ENCODE results near the gene NKG7.

Gene NKG7

DNA sequence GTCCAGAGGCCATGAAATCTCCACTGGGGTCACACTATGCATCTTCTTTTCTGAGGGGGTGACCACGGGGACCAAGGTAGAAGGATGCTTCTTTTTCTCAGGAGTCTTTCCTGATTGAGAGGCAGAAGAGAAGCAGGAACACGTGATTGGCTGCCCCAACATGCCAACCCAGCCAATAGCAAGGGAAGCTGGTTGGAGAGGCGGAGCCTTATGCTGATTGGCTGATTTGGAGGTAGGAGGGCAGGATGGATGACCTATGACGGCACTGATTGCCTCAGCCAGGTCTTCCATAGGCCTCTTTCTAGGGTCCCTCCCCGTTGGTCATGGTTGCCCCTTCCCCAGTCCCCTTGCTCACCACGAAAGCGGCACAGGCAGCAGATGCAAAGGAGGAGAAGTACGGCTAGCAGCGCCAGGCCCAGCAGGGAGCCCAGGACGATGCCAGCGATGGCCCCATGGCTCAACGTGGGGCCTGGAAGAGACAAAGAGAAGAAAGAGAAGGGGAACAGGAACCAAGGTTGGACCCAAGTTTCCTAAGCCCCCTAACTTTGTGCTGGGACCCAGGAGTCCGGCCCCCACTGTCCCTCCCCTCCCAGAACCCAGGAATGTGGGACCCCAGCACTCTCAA is 38.5 kb downstream of the NKG7 start:
- DNase-seq: peak; percentile 69

DNA sequence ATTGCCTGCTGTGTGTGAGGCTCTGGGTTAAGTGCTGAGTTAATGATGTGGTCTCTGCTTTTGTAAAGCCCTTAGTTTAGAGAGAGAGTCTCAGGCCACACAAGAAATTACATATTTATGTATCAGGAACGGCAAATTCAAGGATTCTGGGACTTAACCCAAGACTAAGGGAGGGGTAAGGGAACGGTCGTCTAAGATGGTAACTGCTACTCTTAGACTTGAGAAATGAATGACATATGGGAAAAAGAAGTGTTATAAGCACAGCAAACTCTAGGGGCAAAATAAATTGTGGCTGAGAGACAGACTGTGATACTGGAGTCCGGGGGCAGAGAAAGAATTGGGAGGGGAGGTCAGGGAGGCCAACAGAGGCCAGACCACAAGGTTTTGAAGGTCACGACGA is 40.7 kb downstream of the NKG7 start:
- DNase-seq: no peak

DNA sequence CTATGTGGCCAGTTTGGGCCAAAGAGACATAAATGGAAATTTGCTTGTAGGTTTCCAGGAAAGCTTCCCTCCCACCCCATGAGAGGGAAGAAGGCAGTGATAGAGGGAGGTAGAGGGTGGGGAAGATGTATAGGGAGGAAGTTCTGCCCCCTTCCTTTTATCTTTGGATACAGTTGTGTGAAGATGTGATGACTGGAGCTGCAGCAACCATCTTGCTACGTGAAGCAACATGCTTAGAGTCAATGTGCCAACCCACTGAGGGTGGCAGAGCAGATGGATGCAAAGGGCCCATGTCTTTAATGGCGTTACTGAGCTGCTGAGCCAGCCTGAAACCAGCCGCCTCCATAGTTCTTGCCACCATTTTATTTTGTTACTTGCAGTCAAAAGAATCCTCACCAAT is 41.3 kb downstream of the NKG7 start:
- DNase-seq: no peak

DNA sequence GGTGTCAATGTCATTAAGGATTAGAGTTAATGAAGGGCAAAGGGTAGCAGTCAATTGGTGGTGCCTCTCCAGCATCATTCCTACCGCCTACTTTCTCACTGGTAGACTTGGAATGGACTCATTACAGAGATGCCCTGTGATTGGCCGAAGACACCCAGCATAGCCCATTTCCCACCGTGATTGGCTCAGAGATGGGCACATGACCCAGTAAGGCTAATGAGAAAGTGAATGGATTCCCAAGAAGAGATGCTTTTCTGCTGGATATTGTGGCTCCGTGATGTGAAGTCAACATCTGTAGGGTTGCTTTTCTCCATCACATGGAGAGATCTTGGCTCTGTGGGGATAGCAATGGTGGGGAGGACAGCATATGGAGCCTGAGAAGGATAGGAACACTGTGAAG is 42.1 kb downstream of the NKG7 start:
- DNase-seq: no peak

DNA sequence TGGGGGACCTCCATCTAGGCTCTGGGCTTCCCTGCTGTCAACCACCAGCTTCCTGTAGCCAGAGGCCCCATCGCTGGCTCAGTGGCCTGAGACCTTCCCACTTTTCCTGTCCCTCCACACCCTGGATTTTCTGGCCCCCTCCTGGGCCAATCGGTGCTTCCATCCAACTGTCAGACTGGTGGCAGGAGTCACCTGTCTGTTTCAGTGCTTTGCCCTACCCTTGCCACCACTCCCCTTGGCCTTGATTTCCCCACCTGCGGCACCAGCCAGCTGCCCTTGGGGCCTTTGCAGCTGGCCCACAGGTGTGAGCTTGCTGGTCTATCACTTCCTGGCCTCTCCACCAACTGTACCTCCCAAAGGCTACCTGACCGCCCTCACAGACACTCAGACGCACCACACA is 43.0 kb downstream of the NKG7 start:
- no peak for DNase-seq

DNA sequence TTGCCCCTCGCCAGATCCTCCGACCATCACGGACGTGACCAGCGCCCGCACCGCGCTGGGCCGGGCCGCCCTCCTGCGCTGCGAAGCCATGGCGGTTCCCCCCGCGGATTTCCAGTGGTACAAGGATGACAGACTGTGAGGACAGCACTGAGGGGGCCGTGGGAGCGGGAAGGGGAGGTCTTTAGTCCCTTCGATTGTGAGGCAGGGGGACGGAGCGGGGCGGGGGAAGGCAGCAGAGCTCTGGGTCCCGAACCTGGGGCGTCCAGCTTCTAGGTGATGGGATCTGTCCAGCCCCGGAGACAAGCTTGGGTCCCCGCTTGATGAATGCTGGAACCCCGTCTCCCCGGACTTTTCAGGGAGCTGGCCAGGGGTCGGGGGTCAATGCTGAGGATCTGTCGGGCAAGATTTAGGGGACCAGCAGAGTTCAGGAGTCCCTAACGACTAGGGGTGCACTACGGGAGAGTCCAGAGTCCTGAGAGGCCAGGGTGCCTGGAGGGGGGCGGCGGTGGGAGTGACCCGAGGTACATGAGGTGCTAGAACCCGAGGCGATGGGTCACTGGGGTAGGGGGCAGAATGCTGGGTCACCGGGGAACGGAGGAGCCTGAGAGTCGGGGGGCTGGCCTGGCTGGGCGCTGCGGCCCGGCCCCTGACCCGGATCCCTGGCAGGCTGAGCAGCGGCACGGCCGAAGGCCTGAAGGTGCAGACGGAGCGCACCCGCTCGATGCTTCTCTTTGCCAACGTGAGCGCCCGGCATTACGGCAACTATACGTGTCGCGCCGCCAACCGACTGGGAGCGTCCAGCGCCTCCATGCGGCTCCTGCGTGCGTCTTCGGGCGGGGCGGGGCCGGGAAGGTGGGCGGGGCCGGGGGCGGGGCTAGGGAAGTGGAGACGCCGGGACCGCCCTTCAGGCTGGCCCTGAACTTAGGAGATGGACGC is 45.1 kb downstream of the NKG7 start:
- DNase-seq: no peak

DNA sequence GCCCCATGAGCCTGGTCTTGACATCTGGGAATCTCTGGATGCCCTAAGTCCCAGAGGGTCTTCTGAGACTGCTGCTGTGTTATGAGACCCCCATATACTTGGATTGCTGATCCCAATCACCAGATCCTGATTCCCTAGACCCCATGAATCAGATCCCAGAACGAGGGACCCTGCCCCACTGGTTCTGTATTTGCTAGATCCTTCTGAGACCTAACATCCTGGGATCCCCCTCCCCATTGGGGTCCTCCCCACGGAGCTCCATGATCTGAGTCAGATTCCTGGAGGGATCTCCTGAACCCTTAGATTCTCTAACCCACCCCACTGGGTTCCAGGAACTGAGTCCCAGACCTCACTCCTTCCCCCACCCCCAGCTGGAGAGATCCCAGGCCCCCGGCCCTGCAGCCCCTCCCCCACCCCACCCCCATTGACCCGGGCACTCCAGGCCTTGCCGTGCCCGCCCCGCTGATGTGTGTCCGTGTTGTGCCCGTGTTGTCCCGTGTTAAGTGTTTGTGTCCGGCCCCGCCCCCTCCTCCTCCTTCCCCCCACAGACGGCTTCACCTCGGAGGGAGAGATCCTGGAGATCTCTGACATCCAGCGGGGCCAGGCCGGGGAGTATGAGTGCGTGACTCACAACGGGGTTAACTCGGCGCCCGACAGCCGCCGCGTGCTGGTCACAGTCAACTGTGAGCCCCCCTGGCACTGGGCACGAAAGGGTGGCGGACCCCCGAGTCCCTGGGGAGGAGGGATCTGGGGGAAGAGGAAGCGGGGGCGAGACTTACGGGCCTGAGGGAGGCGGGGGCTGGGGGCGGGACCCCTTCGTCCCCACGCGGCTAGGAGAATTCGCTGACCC is 46.0 kb downstream of the NKG7 start:
- DNase-seq: no peak

DNA sequence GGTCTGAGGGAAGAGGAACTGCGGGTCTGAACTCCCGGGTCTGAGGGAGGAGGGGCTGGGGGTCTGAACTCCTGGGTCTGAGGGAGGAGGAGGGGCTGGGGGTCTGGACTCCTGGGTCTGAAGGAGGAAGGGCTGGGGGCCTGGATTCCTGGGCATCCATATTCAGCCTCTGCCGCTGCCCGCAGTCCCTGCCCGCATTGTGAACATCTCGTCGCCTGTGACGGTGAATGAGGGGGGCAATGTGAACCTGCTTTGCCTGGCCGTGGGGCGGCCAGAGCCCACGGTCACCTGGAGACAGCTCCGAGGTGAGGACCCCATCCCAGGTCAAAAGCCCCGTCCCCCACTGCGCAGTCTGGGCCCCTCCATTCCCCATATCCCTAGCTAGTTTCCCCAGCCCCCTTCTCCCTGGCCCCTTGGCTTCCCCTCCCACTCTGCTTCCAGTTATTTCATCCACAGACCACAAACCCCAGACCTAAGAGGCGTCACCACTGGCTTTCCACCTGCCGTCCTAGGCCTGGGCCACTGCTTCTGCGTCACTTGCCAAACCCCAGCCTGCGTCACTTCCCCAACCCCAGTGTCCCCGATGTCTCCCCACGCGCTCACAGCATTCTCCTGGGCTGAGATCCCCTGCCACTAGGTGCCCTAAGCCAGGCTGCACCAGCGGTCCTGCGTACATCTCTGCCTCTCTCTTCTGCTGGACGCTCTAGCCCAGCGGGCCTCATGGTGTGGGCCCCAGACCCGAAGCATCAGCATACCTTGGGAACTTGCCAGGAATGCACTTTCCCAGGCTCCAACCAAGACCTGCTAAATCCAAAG is 47.1 kb downstream of the NKG7 start:
- no peak for DNase-seq

DNA sequence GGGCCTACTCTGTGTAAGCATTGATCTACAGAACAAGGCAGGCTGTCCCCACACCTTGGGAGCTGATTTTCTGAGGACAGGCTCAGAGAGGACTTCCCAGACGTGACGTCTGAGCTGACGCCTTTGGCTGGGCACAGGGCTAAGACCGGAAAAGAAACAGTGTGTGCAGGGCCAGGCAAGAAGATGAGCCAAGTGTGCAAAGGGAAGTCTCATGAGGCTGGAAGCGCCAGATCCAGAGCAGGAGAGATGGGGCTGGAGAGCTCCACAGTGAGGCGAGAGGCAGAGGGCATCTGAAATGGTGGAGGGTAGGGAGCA is 48.3 kb downstream of the NKG7 start:
- no peak for DNase-seq

DNA sequence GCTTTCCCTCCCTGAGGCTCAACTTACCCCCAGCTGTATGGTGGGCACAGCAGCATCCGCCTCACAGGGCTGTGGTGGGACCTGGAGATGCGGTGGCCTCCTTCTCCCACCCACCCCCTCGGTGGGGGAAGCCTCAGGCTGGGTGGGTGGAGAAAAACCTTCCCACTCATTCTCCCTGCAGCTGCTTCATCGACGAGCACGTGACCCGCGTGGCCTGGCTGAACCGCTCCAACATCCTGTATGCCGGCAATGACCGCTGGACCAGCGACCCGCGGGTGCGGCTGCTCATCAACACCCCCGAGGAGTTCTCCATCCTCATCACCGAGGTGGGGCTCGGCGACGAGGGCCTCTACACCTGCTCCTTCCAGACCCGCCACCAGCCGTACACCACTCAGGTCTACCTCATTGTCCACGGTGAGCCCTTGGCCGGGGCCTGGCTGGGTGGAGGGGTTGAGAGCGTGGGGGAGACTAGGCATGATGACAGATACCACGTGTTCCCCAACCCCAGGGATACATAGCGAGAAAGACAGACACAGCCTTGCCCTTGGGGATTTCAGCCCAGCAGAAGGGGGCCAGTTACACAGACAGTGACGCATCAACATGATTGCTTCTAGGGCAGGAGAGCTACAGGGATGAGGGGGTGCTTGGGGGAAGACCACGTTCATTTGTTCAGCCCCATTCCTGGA is 48.8 kb downstream of the NKG7 start:
- DNase-seq: no peak

DNA sequence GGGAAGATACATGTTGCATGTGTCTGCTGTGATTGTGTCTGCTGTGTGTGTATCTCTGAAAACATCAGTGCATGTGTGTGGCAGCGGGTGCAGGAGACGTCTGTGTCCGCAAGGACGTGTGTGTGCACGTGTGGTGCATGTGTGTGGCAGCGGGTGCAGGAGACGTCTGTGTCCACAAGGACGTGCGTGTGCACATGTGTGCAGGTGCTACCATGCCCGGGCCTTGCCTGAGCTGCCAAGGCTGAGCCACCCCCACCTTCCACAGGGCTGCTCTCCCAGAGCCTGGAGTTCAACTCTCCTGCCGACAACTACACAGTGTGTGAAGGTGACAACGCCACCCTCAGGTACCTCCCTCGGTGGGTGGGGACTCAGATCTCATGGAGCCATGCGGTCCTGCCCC is 50.7 kb downstream of the NKG7 start:
- no peak for DNase-seq
